GM21786 (cell line): ENCODE results near the gene RAPGEF2.
A peak's percentile ranks its signal among the peaks of the same experiment; 100 is the strongest.

Experiments
- ATAC-seq: cut with Tn5 transposase; IDR thresholded peaks from one replicate; pipeline ENCODE4 v1.9.1; 2021; ENCODE audit not compliant: unreplicated experiment

The RAPGEF2 gene

GRCh38 chr4:159188646-159189045, 85.8 kb downstream of the RAPGEF2 start:
- ATAC-seq: no peak

GRCh38 chr4:159190651-159191050, 87.8 kb downstream of the RAPGEF2 start:
- no peak for ATAC-seq

DNA sequence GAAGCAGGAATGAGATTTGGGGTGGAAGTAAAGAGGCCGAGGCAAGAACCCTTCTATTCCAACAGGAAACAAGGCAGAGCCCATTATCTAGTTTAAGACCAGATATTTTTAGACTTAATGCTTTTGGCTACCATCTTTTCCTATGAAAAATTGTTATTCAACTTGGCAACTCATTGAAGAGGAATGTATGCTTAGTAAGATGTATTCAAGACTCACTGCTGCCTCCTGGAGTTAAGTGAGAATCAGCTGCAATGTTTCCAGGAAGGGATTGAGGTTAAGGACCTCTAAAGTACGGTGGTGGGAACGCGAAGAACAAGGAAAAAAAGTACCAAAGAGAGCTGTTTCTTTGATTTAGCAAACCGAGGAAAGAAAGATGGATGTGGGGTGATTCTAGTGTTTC, 89.1 kb downstream of the RAPGEF2 start:
- no peak for ATAC-seq

GRCh38 chr4:159193046-159193620, 90.3 kb downstream of the RAPGEF2 start:
- no peak for ATAC-seq

GRCh38 chr4:159195361-159195769, 92.5 kb downstream of the RAPGEF2 start:
- no peak for ATAC-seq

DNA sequence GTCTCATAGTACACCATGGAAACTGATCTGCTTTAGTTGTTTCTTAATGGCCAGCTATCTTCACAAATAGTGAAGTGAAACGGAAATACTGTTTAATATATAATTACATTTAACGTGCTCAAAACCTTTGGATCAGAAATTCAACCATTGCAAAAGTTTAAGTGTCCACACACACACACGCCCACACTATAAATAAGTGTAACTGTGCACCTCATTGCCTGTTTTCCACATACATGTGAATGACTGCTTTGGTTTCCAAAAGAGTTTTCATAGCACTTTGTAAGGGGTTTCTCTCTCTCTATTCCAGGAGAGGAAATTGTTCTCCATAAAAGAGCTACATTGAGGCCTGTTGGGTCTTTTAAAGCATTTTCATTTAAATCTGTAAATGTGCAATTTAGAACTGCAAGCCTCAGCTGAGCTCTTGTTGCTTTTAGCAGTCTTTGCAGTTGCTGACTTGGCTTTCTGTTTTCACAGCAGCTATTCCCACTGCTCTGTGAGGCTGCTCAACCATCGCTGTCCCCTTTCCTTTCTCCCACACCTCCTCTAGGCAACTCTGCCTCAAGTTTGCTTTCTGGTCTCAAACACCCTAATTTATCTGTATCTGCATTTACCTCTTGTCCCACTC, 94.5 kb downstream of the RAPGEF2 start:
- ATAC-seq: no peak

- no peak for ATAC-seq
Measured at GRCh38 chr4:159197885-159198269, 95.0 kb downstream of the RAPGEF2 start.

- ATAC-seq: no peak
Measured at GRCh38 chr4:159199826-159200225, 96.9 kb downstream of the RAPGEF2 start.

- no peak for ATAC-seq
Measured at GRCh38 chr4:159201168-159201567, 98.3 kb downstream of the RAPGEF2 start.

- no peak for ATAC-seq
Measured at GRCh38 chr4:159204566-159204965, 101.7 kb downstream of the RAPGEF2 start.

DNA sequence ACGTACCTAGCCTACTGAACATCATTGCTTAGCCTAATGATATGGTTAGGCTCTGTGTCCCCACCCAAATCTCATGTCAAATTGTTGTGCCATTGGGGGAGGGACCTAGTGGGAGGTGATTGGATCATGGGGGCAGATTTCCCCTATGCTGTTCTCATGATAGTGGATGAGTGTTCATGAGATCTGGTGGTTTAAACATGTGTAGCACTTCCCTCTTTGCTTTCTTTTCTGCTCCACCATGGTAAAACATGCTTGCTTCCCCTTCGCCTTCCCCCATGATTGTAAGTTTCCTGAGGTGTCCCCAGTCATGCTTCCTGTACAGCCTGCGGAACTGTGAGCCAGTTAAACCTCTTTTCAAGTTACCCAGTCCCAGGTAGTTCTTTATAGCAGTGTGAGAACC, 102.6 kb downstream of the RAPGEF2 start:
- ATAC-seq: no peak

GRCh38 chr4:159206427-159206871, 103.6 kb downstream of the RAPGEF2 start:
- peak; percentile 85 for ATAC-seq

DNA sequence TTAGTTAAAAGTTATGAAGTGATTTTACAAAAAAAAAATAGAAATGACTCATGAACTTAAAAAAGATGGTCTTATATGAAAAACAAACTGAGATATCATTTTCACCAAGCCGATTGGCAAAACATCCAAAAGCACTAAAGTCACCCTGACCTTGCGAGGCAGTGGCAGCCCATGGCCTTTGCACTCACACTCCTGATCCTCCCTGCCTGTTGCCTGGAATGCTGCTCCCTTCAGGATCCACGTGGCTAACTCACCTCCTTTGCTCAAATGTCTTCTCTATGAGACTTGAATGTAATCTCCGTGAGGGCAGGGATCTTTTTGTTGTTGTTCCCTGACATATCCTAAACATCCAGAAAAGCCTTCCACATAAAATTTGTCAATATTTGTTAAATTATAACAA, 106.4 kb downstream of the RAPGEF2 start:
- no peak for ATAC-seq

GRCh38 chr4:159210975-159211374, 108.1 kb downstream of the RAPGEF2 start:
- ATAC-seq: no peak

- no peak for ATAC-seq
Measured at GRCh38 chr4:159212675-159213293, 109.9 kb downstream of the RAPGEF2 start.

GRCh38 chr4:159216834-159217233, 114.0 kb downstream of the RAPGEF2 start:
- ATAC-seq: no peak

GRCh38 chr4:159219862-159220261, 117.0 kb downstream of the RAPGEF2 start:
- no peak for ATAC-seq

GRCh38 chr4:159220353-159220752, 117.5 kb downstream of the RAPGEF2 start:
- no peak for ATAC-seq

GRCh38 chr4:159221280-159221679, 118.4 kb downstream of the RAPGEF2 start:
- no peak for ATAC-seq

DNA sequence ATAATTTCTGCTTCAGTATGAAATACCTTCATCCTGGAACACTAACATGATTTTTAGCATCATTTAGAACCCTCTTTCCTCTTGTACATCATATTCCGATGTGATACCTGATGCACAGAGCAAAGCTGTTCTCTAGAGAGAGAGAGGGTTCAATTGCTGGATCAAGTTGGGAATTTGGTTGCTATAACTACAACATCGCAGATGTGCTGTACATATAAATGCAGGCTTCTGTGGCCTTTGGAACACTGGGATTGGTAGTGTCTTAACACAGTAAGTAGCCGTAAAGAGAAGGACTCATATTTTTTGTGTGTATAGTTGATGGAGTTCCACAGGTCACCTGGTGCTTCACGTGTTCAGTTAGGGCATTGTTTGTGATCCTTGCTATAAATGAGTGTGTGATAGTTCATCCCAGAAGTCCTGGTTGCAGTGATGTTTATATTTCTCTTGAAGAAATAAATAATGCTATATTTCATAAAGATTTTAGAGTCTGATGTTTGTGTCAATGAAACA, 119.2 kb downstream of the RAPGEF2 start:
- ATAC-seq: no peak

- ATAC-seq: no peak
Measured at GRCh38 chr4:159224408-159224807, 121.5 kb downstream of the RAPGEF2 start.

- ATAC-seq: no peak
Measured at GRCh38 chr4:159227378-159227777, 124.5 kb downstream of the RAPGEF2 start.
